GM18502 (cell line): Measurements from ENCODE around the gene ZNF513.
A peak's percentile ranks its signal among the peaks of the same experiment; 100 is the strongest.
"Not testable (repeated sequence)": the region's sequence is repeated elsewhere in the genome, so short reads cannot be mapped to it uniquely, and the experiment has no call there.

Source experiments
- ATAC-seq: cut with Tn5 transposase; IDR thresholded peaks from one replicate; pipeline ENCODE4 v1.9.1; 2021; ENCODE audit warnings: mild to moderate bottlenecking; ENCODE audit not compliant: unreplicated experiment, poor library complexity

The ZNF513 gene

DNA sequence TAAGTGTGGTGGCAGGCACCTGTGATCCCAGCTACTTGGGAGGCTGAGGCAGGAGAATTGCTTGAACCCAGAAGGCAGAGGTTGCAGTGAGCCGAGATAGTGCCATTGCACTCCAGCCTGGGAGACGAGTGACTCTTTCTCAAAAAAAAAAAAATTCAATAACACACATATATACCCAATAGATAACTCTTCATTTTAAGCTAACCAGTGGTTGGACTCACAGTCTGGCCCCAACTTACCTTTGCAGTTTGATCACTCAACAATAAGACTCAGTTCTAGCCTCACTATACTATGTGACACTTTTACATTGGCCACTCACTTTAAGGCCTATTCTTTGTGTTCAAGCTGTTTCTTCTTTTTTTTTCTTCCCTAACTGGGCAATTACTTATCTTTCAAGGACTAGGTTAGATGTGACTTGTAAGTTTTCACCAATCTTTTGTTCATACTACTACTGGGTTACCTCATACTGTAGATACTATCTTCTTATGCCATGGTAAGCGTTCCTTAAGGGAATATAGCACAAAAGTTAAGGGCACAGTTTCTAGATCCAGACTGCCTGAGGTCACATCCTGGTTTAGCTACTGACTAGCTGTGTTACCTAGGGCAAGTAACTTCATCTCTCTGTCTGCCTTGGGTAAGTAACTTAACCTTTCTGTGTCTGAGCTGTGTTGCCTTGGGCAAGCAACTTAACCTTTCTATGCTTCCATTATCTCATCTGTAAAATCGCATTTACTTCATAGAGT, 17.7 kb downstream of the ZNF513 start:
- no peak for ATAC-seq

- peak; percentile 85 for ATAC-seq
Observed at GRCh38 chr2:27356382-27357181, 24.0 kb downstream of the ZNF513 start, which contains the start of gene GTF3C2. GTF3C2 (minus strand) TSS chr2:27356764; CDS start chr2:27343554, 13,210 bp downstream.

DNA sequence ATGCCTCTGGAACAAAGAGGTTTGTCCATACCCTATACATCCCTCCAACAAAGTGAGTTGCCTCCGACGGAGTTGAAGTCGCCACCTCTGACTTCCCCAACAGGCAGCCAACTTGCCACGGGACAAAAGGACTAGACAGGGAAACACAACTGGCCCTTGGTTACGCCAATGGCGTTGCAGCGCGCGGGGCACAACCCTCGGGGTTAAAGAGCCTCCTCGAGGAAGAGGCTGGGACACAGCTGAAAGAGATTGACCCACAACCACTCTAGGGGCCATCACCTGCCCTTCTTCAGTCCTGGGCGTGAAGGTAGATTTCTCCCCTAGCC, 24.5 kb downstream of the ZNF513 start:
- ATAC-seq = peak; percentile 41

GRCh38 chr2:27354597-27354927, 26.0 kb downstream of the ZNF513 start:
- ATAC-seq = no peak

GRCh38 chr2:27353762-27354596, 26.6 kb downstream of the ZNF513 start:
- ATAC-seq = no peak

- not testable (repeated sequence) for ATAC-seq
Observed at GRCh38 chr2:27353386-27353761, 27.2 kb downstream of the ZNF513 start.

- no peak for ATAC-seq
Observed at GRCh38 chr2:27351802-27352598, 28.5 kb downstream of the ZNF513 start.

GRCh38 chr2:27350106-27350693, 30.3 kb downstream of the ZNF513 start:
- no peak for ATAC-seq

DNA sequence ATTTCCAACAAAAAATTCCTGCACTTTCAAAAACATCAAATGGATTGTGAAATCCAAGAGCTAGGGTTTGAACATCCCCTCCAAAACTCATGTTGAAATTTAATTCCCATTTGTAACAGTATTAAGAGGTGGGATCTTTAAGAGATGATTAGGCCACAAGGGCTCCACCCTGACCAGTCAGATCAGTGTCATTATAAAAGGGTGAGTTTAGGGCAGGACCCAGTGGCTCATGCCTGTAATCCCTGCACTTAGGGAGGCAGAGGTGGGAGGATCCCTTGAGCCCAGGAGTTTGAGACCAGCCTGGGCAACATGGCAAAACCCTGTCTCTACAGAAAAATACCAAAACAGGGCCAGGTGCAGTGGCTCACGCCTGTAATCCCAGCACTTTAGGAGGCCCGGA, 32.9 kb downstream of the ZNF513 start:
- ATAC-seq = no peak

- ATAC-seq = no peak
Observed at GRCh38 chr2:27336173-27336572, 44.4 kb downstream of the ZNF513 start.

DNA sequence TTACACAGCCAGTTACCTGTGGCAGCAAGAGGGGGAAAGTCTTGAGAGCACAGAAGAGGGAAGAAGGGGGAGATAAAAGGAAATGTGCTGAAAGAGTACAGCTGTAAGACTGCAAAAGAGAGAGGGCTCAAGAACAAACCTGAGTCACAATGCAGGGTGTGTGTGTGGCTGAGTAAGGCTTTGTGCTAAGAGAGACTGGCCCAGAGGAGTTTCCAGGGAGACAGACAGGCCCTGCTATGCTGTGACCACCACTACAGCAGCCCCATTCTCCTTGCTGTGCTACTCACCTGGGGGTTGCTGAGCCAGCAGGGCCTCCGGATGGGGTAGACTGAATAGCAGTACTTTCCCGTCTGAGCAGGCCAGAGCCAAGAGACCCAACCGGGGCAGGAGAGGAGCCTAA, 45.2 kb downstream of the ZNF513 start:
- ATAC-seq = no peak
